ENCODE results near the gene NLGN1. TPM values are rescaled to one million over a fixed set of nuclear protein-coding genes. Genes with fewer than 3 reads are reported as not detected.

NLGN1 gene
- total and polyA plus RNA-seq, 2 of the 13 experiments (the other 11 are each of a cell fraction or from before 2014, with no cell fraction given) = not detected

DNA sequence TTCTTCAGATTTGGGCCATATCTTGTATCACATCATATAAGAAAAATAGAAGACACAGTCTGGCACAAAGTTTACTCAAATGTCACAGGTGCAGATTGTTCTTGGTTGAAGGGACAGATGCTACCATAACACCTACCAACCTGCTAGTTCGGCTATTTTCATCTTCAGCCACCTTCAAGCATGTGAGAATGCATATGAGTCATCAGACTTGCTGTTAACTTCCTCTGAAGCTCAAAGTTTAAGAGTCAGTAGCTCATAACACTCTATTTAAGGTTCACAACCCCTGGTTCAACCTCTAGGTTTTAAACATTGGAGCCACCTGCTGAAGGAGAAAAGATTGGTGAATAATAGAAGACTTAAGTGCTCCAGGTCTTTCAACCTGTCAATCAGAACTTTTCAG is 522.8 kb downstream of the NLGN1 start (continued):
- TF ChIP-seq, protein P1, sequence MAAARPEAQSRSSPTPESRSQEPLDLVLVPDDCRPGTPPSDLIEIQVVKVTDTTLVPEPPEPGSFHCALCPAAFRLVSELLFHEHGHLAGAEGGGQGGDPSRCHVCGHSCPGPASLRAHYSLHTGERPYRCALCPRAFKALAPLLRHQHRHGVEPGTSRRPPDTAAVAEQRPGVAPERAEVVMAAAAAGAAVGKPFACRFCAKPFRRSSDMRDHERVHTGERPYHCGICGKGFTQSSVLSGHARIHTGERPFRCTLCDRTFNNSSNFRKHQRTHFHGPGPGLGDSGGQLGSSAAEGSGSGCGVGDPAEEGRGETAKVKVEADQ (CRISPR knock-in tag; IDR thresholded peaks at IDR 0.05; ENCODE audit: borderline replicate concordance) = no peak
- TF ChIP-seq TP53 (CRISPR knock-in tag; conservative IDR thresholded peaks at IDR 0.05) (no peak), ZNF557 (CRISPR knock-in tag; IDR thresholded peaks at IDR 0.05) (no peak)

DNA sequence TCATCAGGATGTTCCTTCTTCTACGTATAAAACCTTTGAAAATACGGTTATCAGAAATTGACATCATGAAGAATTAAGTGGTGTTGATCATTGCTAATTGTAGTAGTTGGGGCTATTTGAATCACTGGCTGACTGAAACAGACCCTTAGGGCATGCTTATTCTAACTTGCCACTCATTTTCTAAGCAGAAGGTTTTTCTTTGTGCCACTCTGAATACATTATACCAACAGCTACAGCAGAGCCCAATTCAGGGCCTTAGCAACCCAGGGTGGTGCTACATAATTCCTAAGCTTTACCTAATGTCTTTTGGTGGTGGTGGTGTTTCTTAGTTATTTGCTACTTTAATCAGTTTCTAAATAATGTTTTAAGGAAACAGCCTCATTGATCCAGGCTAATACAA is 524.2 kb downstream of the NLGN1 start:
- Histone ChIP-seq H3K4me1 (ENCODE audit: insufficient read depth, low read length) (no peaks in the 10 kb centered on the region), H3K9me3 (ENCODE audit: low read length) (no peaks in the 10 kb centered on the region), H3K27ac (ENCODE audit: extremely low read length, insufficient read depth, low read length) (no peak overlapping the region), H4K20me1 (ENCODE audit: insufficient read depth, low read length) (no peaks in the 10 kb centered on the region), H3K79me2 (ENCODE audit: insufficient read depth, low read length) (no peaks in the 10 kb centered on the region), H3K36me3 (replicated peaks in 1 of 2; ENCODE audit: control insufficient read depth in 1 of 2, insufficient read depth in 2 of 2, low read length in 2 of 2) (no peaks in the 10 kb centered on the region), H3K27me3 (ENCODE audit: control insufficient read depth in 1 of 2, insufficient read depth in 2 of 2, low read length in 2 of 2) (no peaks in the 10 kb centered on the region), H3K4me3 (replicated peaks in 1 of 3; ENCODE audit: insufficient read depth in 1 of 3, low read depth in 2 of 3, low read length in 3 of 3) (no peak overlapping the region), H3K4me2 (ENCODE audit: low read depth, low read length) (no peak overlapping the region), H2AFZ (ENCODE audit: low read length) (no peak overlapping the region), H3K9ac (ENCODE audit: insufficient read depth, low read depth, low read length) (no peak overlapping the region)
- 3% methylated on average over 2 of the region's 2 CpGs for WGBS (ENCODE audit: low lambda C conversion rate)
- in situ Hi-C loops (cut with HindIII; ENCODE audit: extremely low pct_ligation_motif_present, low pct_unique_long_range_greater_than_20kb) (no loop called here), intact Hi-C loops (cut with micrococcal nuclease; ENCODE audit: unreplicated experiment) (no loop called here)
- TF ChIP-seq, protein P2, sequence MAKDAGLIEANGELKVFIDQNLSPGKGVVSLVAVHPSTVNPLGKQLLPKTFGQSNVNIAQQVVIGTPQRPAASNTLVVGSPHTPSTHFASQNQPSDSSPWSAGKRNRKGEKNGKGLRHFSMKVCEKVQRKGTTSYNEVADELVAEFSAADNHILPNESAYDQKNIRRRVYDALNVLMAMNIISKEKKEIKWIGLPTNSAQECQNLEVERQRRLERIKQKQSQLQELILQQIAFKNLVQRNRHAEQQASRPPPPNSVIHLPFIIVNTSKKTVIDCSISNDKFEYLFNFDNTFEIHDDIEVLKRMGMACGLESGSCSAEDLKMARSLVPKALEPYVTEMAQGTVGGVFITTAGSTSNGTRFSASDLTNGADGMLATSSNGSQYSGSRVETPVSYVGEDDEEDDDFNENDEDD (CRISPR knock-in tag; IDR thresholded peaks at IDR 0.05; ENCODE audit: borderline replicate concordance) = no peak
- no peak for TF ChIP-seq NR2F6 (IDR thresholded peaks at IDR 0.05)
- TF ChIP-seq NR2F6 (CRISPR knock-in tag; IDR thresholded peaks at IDR 0.05) = no peak
- no peak for TF ChIP-seq FOXC1 (CRISPR knock-in tag; IDR thresholded peaks at IDR 0.05; ENCODE audit: borderline replicate concordance)
- TF ChIP-seq, protein P3, sequence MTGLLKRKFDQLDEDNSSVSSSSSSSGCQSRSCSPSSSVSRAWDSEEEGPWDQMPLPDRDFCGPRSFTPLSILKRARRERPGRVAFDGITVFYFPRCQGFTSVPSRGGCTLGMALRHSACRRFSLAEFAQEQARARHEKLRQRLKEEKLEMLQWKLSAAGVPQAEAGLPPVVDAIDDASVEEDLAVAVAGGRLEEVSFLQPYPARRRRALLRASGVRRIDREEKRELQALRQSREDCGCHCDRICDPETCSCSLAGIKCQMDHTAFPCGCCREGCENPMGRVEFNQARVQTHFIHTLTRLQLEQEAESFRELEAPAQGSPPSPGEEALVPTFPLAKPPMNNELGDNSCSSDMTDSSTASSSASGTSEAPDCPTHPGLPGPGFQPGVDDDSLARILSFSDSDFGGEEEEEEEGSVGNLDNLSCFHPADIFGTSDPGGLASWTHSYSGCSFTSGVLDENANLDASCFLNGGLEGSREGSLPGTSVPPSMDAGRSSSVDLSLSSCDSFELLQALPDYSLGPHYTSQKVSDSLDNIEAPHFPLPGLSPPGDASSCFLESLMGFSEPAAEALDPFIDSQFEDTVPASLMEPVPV (CRISPR knock-in tag; IDR thresholded peaks at IDR 0.05) = no peak
- TF ChIP-seq TBL1XR1 (IDR thresholded peaks at IDR 0.05; ENCODE audit: borderline replicate concordance, low read length, partially characterized antibody) = no peak
- no peak for TF ChIP-seq REL (CRISPR knock-in tag; conservative IDR thresholded peaks at IDR 0.05)
- TF ChIP-seq, protein P4, sequence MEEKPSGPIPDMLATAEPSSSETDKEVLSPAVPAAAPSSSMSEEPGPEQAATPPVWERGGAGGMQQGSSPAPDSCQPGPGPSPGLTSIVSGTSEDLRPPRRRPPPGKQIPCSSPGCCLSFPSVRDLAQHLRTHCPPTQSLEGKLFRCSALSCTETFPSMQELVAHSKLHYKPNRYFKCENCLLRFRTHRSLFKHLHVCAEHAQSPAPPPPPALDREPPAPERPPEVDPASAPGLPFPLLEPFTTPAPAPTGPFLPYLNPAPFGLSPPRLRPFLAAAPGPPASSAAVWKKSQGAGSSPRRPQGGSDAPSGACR (CRISPR knock-in tag; IDR thresholded peaks at IDR 0.05) = no peak
- no peak for TF ChIP-seq ZNF775 (CRISPR knock-in tag; IDR thresholded peaks at IDR 0.05; ENCODE audit: borderline replicate concordance)
- no peak for TF ChIP-seq HOXA5 (CRISPR knock-in tag; IDR thresholded peaks at IDR 0.05)
- TF ChIP-seq ETV6 (CRISPR knock-in tag; conservative IDR thresholded peaks at IDR 0.05) = no peak
- no peak for TF ChIP-seq TP53 (CRISPR knock-in tag; conservative IDR thresholded peaks at IDR 0.05)
- no peak for TF ChIP-seq SIX4 (CRISPR knock-in tag; IDR thresholded peaks at IDR 0.05)
- no peak for TF ChIP-seq ZNF138 (CRISPR knock-in tag; IDR thresholded peaks at IDR 0.05; ENCODE audit: low read depth)
- TF ChIP-seq RBFOX2 (IDR thresholded peaks at IDR 0.05; ENCODE audit: low read depth, low read length) = no peak
- no peak for TF ChIP-seq SRSF9 (IDR thresholded peaks at IDR 0.05; ENCODE audit: borderline replicate concordance, insufficient read depth, low read depth, low read length, poor library complexity, severe bottlenecking)
- no peak for TF ChIP-seq KDM2A (CRISPR knock-in tag; IDR thresholded peaks at IDR 0.05; ENCODE audit: borderline replicate concordance, low read depth)
- ATAC-seq = no peak
- no TSS peak for BruUV-seq (replicated peaks)
- DNase-seq (ENCODE audit: low spot score) = no peak
- CTCF ChIA-PET (ENCODE audit: low intra/inter-chr PET ratio, low total read pairs) = no interaction called here
- no peak for FAIRE-seq
- POLR2A ChIA-PET = no interaction called here
